Measurements from ENCODE around the gene ADIPOQ.
"Not testable (repeated sequence)": the region's sequence is repeated elsewhere in the genome, so short reads cannot be mapped to it uniquely, and the experiment has no call there.

ADIPOQ gene

DNA sequence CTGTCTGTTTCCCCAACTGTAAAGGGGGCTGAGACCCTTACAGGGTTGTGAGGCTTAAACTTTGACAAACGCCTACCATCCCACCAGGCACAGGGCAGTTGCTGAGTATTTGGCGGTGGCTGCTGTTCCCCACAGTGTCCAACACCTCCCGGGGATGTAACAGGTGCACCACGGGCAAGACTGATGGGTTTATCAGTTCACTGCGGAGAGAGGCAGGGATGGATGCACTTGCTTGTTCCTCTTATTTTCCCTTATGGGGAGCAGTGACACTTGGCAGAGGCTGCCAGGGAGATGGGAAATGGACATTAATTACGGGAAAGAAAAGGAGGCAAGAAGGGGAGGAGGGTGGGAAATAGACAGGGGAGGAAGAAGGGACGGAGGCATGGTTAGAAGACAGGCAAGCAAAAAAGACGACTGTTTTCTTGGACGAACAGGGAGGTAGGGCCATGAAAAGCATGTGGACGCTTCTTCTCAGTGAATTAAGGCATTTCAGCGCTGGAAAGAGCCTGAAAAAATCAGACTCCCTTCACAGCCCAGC is 16.6 kb upstream of the ADIPOQ start:
- in situ Hi-C loops (cut with MboI; ENCODE audit: low sequenced_read_pairs) = no loop called here

DNA sequence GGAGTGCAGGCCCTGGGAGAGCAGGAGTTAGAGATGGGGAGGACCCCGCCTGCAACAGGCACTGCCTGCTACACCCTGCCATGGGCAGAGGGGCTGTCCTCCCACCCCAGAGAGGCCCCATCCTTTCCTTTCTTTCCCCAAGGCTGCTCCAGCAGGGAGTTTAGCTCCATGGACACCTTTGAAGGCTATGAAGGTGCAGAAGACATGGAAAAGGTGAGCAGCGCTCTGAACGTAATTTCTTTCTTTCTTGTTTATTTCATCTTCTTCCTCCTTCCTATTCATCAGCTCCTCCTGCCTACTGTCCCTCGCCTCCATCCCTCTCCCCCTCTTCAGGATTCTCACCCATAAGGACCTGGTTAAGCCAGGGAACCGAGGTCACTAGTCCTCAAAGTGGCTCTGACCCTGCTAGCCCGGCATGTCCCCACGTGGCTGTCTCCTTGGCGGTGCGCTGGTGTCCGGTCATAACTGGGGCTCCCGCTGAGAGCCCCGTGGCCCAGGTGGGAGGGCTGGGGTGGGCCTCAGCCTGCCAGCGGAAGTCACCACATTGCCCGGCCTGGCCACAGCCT is 16.0 kb upstream of the ADIPOQ start:
- in situ Hi-C loops (cut with MboI; ENCODE audit: low sequenced_read_pairs) = no loop called here

DNA sequence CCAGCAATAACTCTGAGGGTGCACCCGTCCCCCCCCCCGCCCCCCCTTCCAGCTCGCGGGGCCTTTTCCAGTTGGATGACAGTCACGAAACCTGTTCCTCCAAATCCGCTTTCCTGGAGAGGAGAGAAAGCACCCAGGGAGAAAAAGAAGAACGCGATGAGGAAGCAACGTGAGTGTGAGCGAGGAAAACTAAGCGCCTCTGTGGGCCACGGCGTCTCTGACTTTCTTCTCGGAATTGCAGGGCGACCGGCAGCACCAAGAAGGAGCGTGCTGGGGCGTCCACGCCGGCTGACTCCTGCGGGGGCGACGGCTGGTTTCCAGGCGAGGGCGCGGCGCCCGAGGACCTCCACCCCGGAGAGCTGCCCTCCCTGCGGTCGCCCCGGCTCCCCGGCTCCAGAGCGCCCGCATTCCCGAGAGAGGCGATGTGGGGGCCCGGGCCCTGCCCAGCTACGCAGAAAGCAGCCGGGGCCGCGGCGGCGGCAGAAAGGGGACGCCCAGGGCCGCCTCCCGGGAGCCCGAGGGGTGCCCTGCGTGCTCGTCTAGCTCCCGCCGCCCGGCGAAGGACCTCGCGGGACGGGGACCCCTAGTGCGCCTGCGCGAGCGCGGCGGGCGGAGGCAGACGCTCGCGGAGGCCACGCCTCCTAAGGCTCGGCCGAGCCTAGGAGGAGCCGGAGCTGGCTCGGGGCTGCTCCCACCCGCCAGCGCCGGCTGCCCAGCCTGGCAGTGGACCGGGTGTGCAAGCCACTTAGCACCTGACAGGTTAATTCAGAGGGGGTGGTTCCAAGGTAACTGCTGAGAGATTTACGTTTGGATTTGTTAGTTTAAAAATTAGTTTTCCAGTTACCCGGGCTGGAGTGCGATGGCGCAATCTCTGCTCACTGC is 15.3 kb upstream of the ADIPOQ start:
- in situ Hi-C loops (cut with MboI; ENCODE audit: low sequenced_read_pairs) = no loop called here

DNA sequence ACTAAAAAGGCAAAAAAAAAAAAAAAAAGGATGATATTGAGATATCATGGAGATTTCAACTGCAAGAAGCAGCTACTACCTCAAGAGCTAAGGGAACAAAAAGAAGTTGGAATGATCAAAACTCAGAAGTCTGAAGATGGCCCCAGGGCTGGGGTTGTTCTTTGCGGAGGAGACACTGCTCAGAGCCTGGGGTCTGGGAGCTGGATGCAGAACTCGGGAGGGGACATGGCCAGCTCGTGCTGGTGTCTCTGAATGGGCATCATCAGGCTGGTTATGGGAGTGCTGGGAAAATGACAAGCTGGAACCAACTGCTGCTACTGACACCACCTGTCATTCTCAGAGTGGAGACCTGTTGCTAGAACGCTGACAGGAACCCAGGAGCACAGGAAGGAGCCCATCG is 14.2 kb upstream of the ADIPOQ start:
- in situ Hi-C loops (cut with MboI; ENCODE audit: low sequenced_read_pairs) = no loop called here

DNA sequence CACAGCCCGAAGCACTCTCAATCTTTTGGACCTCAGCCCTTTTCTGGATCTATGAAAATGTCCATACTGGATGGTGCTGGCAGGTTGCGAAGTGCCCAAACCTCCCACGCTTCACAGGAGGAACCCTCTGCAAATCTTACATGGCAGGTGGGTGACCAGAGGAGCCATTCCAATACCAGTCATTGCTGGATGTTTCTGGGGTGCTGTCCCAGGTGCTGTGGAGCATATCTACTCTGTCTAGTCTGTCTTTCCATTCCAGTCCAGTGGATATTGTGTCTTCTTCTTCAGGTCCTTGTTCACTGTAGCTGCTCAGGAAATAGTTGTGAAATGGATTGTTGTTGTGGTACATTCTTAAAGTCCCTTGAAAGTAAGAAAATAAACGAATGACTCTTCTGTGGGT is 10.7 kb upstream of the ADIPOQ start:
- in situ Hi-C loops (cut with MboI; ENCODE audit: low sequenced_read_pairs) = no loop called here

DNA sequence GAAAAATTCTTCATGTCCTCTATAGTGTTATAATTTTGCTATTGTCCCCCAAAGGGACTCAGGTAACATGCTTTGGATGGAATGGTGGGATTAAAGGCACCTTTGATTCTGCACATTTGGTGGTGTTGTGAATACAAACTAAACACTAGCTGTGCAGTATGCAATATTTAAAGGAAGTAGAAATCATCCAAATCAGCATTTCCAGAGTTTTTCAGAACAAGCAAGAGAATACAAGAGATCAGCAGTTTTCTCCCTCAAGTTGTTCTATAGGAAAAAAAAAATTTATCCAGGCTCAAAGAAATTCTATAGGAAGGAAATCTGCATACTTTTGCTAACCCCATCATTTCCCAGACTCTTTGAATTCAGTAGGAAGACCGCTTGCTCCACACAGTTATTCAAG is 10.2 kb upstream of the ADIPOQ start:
- in situ Hi-C loops (cut with MboI; ENCODE audit: low sequenced_read_pairs) = no loop called here

DNA sequence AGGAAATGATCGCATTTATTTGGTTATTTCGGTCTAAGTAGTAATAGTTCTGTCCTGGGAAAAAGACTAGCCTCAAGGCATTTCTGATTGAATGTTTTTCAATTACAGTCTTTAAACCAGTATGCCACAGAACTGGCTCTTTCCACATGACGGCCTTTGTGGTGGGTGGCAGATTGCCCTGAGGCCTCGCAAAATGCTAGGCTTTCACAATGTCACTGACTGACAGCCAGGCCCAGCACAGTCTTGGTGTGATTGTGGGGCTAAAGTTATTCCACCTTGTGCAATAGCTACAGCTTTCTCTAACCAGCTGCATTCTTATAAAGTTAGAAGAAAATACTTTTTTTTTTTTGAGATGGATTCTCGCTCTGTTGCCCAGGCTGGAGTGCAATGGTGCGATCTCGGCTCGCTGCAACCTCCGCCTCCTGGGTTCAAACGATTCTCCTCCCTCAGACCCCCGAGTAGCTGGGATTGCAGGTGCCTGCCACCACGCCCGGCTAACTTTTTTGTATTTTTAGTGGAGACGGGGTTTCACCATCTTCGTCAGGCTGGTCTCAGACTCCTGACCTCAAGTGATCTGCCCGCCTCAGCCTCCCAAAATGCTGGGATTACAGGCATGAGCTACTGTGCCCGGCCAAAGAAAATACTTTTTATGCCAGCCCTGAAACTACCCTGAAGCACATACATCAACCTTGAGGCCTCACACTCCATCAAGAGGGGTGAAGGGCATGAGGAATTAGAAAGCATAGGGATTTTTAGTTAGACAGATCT is 2.5 kb upstream of the ADIPOQ start:
- in situ Hi-C loops (cut with MboI; ENCODE audit: low sequenced_read_pairs) = loop anchor here (10.0 kb wide), 1 partner anchor 325 kb away; no protein-coding TSS in a partner anchor

DNA sequence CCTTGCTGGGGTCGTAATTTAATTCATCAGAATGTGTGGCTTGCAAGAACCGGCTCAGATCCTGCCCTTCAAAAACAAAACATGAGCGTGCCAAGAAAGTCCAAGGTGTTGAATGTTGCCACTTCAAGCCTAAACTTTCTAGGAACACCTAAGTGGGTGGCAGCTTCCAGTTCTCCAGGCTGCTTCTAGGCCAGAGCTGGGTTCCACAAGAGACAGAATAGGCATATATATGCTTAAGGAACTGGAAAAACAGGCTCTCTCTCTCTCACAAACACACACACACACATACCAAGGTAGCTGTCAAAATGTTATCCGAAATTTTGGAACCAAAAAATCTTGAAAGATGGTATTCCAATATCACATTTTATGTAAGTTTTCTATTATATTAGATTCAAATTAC is 890 bp upstream of the ADIPOQ start:
- in situ Hi-C loops (cut with MboI; ENCODE audit: low sequenced_read_pairs) = loop anchor here (10.0 kb wide), 1 partner anchor 323 kb away; no protein-coding TSS in a partner anchor

DNA sequence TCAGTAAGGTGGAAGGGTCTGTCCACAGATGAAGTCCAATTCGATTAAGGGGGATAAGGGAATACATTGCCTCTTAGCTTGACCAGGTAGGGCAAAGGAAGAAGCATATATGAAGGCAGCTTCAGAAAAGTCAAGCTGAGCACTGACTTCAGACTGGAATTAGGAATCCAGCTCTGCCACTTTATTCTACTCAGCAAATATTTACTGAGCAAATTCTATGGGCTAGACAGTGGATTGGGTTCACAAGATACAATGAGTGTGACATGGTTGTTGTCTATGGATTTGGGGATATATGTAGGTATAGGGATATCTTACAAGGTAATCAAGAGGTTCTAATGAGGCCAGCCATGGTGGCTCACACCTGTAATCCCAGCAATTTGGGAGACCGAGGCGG is 526 bp downstream of the ADIPOQ start:
- in situ Hi-C loops (cut with MboI; ENCODE audit: low sequenced_read_pairs) = loop anchor here (10.0 kb wide), 1 partner anchor 322 kb away; no protein-coding TSS in a partner anchor

DNA sequence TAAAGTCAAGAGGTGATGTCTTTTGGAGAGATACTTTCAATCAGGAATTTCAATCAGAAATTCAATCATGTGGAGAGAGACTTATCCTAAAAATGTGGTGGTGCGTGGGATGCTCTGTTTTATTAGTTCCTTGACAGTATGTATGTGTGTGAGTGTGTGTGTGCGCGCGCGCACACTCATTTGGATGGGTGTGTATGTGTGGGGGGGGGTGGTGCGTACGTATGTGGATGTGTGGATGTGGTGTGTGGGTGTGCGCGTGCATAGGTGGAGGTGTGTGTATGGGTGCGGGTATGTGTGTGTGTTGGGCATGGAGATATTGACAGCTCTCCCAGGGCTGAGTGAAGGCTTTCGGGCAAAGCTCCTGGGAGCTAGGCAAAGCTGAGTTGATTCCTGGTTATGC is 2.4 kb downstream of the ADIPOQ start:
- in situ Hi-C loops (cut with MboI; ENCODE audit: low sequenced_read_pairs) = loop anchor here (10.0 kb wide), 1 partner anchor 320 kb away; no protein-coding TSS in a partner anchor

DNA sequence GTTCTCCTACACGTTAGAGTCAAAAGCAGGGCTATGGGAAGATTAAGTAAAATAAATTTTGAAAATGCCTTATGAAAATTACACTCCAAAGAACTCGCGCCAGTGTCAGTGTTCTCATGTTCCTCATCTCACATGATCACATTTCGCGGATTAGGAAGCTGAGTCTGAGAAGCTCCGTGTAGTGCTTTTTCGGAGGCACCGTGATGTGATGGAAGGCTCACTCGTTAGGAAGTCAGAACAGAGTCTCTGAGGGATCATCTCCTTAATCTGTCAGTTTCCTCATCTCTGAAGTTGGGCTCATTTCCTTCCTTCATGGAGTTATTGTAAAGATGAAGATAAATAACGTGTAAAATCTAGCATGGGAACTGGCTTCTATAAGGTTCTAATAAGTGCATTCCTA is 3.2 kb downstream of the ADIPOQ start:
- in situ Hi-C loops (cut with MboI; ENCODE audit: low sequenced_read_pairs) = loop anchor here (10.0 kb wide), 1 partner anchor 319 kb away; no protein-coding TSS in a partner anchor

DNA sequence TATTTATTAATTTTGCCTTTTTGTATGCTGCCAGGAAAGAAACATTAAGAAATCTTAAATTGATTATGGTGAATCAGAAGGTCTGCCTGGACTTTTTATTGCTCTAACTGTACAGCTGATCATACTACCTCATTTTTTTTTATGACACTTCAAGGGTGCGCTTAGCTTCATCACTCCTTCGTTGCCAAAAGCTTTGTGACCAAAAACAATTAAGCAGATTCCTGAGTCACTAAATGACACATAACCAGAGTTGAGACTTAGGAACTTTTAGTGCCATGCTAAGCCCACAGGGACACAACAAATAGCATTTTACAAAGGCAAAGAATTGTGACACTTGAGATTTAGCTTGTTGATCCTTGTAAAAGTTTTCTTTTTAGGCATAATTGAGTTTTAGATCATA is 4.9 kb downstream of the ADIPOQ start:
- in situ Hi-C loops (cut with MboI; ENCODE audit: low sequenced_read_pairs) = loop anchor here (10.0 kb wide), 1 partner anchor 317 kb away; no protein-coding TSS in a partner anchor

DNA sequence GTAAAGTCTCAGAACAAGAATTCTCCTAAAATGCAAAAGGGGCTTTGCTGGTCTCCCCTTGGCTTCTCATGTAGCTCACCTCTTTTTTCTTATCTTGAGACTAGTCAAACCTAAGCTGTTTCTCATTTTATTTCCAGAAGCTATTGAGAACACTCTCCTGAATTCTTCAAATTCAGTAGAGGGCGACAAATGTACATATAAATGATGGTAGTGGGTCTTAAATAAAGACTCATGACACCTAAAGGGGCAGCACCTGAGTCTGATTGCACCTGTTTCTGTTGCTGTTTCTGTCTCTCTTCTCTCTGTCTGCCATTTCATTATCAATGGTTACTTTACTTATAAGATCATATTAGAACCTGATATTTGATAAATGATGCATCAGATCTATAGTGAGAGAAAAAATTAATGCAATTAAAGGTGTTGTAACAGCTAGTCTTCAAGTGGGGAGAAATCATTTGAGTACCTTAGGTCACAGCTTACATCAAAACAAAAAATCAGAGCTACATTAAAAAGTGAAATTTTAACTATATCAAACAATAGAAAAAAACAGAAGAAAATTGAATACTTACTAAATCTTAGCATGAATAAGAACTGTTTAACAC is 7.0 kb downstream of the ADIPOQ start:
- in situ Hi-C loops (cut with MboI; ENCODE audit: low sequenced_read_pairs) = loop anchor here (10.0 kb wide), 1 partner anchor 315 kb away; no protein-coding TSS in a partner anchor

DNA sequence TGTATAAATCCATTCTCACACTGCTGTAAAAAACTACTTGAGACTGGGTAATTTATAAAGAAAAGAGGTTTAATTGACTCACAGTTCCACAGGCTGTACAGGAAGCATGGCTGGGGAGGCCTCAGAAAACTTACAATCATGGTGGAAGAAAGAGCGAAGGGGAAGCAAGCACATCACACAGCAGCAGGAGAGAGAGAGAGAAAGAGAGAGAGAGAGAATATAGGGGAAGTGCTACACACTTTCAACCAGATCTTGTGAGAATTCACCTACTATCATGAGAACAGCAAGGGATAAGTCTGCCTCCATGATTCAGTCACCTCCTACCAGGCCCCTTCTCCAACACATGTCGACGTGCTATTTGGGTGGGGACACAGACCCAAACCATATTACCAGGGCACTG is 9.3 kb downstream of the ADIPOQ start:
- in situ Hi-C loops (cut with MboI; ENCODE audit: low sequenced_read_pairs) = not testable (repeated sequence)

DNA sequence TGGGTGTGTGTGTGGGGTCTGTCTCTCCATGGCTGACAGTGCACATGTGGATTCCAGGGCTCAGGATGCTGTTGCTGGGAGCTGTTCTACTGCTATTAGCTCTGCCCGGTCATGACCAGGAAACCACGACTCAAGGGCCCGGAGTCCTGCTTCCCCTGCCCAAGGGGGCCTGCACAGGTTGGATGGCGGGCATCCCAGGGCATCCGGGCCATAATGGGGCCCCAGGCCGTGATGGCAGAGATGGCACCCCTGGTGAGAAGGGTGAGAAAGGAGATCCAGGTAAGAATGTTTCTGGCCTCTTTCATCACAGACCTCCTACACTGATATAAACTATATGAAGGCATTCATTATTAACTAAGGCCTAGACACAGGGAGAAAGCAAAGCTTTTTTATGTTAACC is 10.5 kb downstream of the ADIPOQ start:
- in situ Hi-C loops (cut with MboI; ENCODE audit: low sequenced_read_pairs) = no loop called here

DNA sequence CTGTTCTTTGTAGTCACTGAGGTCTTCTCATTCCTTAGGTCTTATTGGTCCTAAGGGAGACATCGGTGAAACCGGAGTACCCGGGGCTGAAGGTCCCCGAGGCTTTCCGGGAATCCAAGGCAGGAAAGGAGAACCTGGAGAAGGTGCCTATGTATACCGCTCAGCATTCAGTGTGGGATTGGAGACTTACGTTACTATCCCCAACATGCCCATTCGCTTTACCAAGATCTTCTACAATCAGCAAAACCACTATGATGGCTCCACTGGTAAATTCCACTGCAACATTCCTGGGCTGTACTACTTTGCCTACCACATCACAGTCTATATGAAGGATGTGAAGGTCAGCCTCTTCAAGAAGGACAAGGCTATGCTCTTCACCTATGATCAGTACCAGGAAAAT is 11.6 kb downstream of the ADIPOQ start:
- in situ Hi-C loops (cut with MboI; ENCODE audit: low sequenced_read_pairs) = no loop called here

DNA sequence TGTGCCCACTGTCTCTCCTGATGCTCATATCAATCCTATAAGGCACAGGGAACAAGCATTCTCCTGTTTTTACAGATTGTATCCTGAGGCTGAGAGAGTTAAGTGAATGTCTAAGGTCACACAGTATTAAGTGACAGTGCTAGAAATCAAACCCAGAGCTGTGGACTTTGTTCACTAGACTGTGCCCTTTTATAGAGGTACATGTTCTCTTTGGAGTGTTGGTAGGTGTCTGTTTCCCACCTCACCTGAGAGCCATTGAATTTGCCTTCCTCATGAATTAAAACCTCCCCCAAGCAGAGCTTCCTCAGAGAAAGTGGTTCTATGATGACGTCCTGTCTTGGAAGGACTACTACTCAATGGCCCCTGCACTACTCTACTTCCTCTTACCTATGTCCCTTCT is 12.4 kb downstream of the ADIPOQ start:
- in situ Hi-C loops (cut with MboI; ENCODE audit: low sequenced_read_pairs) = no loop called here

DNA sequence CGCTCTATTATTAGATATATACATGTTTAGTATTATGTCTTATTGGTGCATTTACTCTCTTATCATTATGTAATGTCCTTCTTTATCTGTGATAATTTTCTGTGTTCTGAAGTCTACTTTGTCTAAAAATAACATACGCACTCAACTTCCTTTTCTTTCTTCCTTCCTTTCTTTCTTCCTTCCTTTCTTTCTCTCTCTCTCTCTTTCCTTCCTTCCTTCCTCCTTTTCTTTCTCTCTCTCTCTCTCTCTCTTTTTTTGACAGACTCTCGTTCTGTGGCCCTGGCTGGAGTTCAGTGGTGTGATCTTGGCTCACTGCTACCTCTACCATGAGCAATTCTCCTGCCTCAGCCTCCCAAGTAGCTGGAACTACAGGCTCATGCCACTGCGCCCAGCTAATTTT is 15.2 kb downstream of the ADIPOQ start:
- in situ Hi-C loops (cut with MboI; ENCODE audit: low sequenced_read_pairs) = no loop called here

DNA sequence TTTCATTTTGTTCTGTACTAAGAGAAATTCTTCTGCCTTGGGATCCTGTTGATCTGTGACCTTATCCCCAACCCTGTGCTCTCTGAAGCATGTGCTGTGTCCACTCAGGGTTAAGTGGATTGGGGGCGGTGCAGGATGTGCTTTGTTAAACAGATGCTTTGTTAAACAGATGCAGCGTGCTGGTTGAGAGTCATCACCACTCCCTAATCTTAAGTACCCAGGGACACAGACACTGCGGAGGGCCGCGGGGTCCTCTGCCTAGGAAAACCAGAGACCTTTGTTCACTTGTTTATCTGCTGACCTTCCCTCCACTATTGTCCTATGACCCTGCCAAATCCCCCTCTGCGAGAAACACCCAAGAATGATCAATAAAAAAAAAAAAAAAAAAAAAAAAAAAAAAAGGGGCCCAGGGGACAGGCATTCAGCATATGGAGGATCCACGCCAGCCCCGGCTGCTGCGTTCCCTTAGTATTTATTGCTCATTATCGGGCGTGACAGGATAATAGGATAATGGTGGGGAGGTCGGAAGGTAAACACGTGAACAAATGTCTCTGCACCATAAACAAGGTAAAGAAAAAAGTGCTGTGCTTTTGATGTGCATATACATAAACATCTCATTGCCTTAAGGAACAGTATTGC is 22.8 kb downstream of the ADIPOQ start:
- in situ Hi-C loops (cut with MboI; ENCODE audit: low sequenced_read_pairs) = not testable (repeated sequence)

DNA sequence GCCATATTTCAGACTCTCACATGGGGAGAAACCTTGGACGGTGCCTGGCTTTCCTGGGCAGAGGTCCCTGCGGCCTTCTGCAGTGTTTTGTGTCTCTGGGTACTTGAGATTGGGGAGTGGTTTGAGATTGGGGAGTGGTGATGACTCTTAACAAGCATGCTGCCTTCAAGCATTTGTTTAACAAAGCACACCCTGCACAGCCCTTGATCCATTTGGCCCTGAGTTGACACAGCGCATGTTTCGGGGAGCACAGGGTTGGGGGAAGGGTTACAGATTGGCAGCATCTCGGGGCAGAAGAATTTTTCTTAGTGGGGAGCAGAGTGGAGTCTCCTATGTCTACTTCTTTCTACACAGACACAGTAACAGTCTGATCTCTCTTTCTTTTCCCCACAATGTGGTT is 23.6 kb downstream of the ADIPOQ start:
- in situ Hi-C loops (cut with MboI; ENCODE audit: low sequenced_read_pairs) = not testable (repeated sequence)
